GM19099 (cell line): Measurements from ENCODE around the gene LAMC1.

Source experiments
- POLR2A ChIP-seq: IDR thresholded peaks from 3 replicates; pipeline ENCODE4 v1.6.1; 2011; ENCODE audit warnings: low read depth; ENCODE audit not compliant: insufficient read length; ENCODE audit errors: extremely low read depth

Gene LAMC1

GRCh38 chr1:183100361-183100974, 77.2 kb downstream of the LAMC1 start:
- TF ChIP-seq POLR2A: no peak

DNA sequence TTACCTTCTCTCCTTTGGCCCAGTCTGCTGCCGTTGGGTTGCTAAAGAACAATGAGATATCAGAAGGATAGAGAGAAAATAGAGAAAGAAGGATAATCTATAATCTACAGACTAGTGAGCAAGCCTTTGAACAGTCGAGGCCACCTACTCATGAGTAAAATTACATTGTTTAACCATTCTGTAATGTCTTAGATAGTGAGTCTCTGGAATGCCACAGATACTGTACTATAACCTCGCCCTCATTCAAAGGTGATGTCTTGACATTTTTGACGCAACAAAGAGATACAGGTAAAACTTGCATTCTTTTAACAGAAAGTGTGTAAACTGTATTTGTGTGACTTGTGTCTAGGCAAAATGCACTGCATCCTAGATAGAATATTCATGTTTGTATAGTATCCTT, 77.9 kb downstream of the LAMC1 start:
- no peak for TF ChIP-seq POLR2A

- no peak for TF ChIP-seq POLR2A
Observed at GRCh38 chr1:183101841-183102276, 78.6 kb downstream of the LAMC1 start.

DNA sequence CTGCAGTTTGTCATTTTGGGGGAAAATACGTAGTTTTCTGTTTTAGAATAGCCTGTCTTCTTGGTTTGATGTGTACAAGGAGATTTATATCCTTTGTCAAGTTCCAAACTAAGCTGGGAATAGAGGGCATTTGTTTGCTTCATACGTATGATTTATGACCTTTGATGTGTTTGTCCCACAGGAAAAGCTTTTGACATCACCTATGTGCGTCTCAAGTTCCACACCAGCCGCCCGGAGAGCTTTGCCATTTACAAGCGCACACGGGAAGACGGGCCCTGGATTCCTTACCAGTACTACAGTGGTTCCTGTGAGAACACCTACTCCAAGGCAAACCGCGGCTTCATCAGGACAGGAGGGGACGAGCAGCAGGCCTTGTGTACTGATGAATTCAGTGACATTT, 79.9 kb downstream of the LAMC1 start:
- no peak for TF ChIP-seq POLR2A

DNA sequence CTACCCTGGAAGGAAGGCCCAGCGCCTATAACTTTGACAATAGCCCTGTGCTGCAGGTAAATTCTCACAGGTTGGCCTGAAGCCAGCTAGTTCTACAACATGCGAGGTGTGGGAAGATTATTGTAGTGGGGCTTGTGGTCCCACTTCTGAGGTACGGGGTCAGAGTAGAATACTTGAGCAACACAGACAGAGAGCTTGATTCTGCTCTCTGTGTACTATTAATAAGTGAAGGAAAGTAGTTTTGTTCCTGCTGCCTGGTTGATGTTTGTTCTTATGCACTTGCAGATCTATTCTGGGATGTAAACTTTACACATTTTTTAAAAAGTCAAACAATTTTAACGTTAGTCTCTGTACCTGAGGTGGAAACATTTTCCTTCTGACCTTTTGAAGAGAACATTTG, 80.4 kb downstream of the LAMC1 start:
- TF ChIP-seq POLR2A: no peak

DNA sequence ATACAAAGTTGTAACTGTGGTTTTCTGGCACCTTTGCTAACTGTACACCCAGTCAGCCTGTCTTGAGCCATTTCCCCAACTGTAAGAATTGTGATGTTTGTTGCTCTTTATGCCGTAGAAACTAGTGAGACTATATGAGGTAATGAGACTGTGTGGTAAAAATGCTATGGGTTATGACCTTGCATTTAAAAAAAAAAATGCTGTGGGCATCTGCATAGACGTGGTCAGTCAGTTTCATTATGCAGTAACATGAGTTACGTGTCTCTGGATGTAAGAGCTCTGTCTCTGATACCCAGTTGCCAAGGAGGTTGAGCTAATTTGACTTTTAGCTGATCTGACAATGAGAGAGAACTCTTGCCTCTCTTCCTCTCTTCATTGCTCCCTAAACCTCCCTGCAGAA, 82.2 kb downstream of the LAMC1 start:
- no peak for TF ChIP-seq POLR2A

DNA sequence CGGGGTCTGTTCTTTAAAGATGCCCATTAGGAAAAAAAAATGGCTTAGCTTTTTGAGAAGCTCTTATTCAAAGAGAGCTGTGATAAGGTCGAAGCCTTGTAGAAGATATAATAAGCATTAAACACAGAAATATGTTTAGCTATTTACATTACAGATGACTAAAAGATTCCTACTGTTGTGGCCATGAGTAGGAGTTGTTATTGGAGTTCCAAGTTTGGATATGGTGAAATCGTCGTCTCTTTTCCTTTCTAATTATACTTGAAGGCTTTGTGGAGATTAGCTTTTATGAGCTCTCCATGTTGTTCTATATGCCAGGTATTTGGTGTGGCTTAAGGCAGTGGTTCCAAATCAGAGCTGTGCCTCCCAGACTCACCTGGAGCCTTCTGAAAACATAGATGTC, 82.9 kb downstream of the LAMC1 start:
- no peak for TF ChIP-seq POLR2A

DNA sequence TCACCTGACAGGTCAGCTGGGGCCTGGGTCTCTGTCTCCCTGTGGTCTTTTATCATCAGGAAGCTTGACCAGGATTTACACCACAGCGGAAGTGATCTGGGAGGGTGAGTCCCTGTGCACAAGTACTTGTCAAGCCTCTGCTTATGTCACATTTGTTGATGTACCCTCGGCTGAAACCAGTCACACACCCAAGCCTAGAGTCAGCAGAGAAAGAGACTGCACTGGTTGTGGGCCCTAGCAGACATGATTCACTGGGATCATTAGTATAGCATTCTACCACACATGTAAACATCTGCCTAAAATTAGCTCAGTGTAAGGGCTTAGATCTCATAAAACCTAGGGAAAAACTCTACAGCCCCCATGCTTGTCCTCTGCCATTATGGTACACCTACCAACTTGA, 83.5 kb downstream of the LAMC1 start:
- no peak for TF ChIP-seq POLR2A

- no peak for TF ChIP-seq POLR2A
Observed at GRCh38 chr1:183110326-183110880, 87.2 kb downstream of the LAMC1 start.

DNA sequence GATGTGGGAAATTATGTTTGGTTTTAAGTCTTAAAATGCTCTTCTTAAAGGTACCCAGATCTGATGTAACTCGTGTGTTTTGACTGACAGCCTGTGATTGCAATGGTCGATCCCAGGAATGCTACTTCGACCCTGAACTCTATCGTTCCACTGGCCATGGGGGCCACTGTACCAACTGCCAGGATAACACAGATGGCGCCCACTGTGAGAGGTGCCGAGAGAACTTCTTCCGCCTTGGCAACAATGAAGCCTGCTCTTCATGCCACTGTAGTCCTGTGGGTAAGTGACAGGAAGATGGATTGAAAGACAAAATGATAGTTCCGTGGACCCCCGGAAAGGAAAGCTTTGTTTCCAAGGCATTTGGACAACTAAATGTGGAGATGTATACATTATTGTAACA, 91.2 kb downstream of the LAMC1 start:
- no peak for TF ChIP-seq POLR2A

- TF ChIP-seq POLR2A: no peak
Observed at GRCh38 chr1:183116416-183116815, 93.2 kb downstream of the LAMC1 start.

DNA sequence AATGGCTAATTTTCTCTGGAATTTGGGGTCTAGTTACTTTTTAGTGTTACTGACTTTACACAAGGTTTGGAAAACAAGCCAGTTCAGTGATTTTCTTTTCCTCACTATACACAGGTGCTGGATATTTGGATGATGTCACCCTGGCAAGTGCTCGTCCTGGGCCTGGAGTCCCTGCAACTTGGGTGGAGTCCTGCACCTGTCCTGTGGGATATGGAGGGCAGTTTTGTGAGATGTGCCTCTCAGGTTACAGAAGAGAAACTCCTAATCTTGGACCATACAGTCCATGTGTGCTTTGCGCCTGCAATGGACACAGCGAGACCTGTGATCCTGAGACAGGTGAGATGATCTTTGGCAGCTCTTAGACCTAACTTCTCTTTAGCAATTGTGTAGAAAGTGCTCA, 98.4 kb downstream of the LAMC1 start:
- TF ChIP-seq POLR2A: no peak

- TF ChIP-seq POLR2A: no peak
Observed at GRCh38 chr1:183124259-183124658, 101.0 kb downstream of the LAMC1 start.

GRCh38 chr1:183125279-183125999, 102.2 kb downstream of the LAMC1 start:
- no peak for TF ChIP-seq POLR2A

DNA sequence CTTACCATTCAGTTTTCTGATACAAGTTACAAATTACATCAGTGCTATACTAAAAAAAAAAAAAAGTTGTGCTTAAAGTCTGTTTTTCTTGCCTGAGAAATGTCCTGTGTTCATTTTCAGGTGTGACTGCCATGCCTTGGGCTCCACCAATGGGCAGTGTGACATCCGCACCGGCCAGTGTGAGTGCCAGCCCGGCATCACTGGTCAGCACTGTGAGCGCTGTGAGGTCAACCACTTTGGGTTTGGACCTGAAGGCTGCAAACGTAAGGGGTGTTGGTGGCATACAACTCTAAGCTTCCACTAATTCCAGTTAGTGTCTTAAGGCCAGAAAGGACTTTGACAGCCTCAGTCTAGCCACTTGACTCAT, 102.8 kb downstream of the LAMC1 start:
- TF ChIP-seq POLR2A: no peak

DNA sequence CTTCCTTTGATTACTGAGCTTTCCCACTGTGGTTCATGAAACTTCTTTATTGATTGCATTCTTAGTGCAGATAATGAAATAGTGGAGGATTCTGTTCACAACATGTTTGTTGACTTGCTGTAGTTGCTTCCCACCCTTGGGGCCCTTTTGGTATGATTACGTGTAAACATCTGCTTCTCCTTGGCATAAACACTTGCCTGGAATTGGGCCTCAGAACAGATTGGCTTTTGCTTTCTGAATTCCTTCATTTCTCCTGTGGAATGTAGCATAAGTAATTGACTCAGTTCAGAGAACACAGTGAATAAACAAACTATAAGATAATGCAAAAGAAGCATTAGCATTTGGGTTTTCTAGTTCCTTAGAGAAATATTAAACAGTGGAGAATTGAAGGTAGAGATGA, 103.3 kb downstream of the LAMC1 start:
- TF ChIP-seq POLR2A: no peak
